SK-N-MC (cell line): ENCODE results near the gene NACAD.

Experiments
- EZH2 ChIP-seq: fragments of 200-600 bp; sonication (generic); IDR thresholded peaks from one replicate; pipeline ENCODE4 v1.6.1; 2017; ENCODE audit warnings: antibody characterized with exemption
- POLR2AphosphoS5 ChIP-seq: IDR thresholded peaks from 2 replicates; pipeline ENCODE4 v1.6.1; 2012; ENCODE audit warnings: mild to moderate bottlenecking, low read depth, low read length, borderline replicate concordance

- no peak for TF ChIP-seq EZH2
- TF ChIP-seq POLR2AphosphoS5, result no peak
Measured at GRCh38 chr7:45133877-45134276, 45.1 kb upstream of the NACAD start.
